ENCODE data around the gene NEUROG2. TPM values are rescaled to one million over a fixed set of nuclear protein-coding genes. Genes with fewer than 3 reads are reported as not detected.

Gene NEUROG2
- total RNA-seq, 1 donor: not detected

- TF ChIP-seq CTCF (IDR thresholded peaks at IDR 0.05; ENCODE audit: extremely low read depth, low read depth, low read length): no peak
- no peak overlapping the region for H3K4me3 ChIP-seq (ENCODE audit: insufficient read depth, low read length)
- H3K4me1 ChIP-seq (ENCODE audit: insufficient read depth, low read length): peaks cover 12% of the 10 kb centered on the region
- no peak overlapping the region for H3K27ac ChIP-seq (ENCODE audit: low read depth, low read length)
- H4K20me1 ChIP-seq (ENCODE audit: insufficient read depth, low read length): no peaks in the 10 kb centered on the region
- H3K4me2 ChIP-seq (ENCODE audit: insufficient read depth, low read length): no peak overlapping the region
- peaks cover 97% of the 10 kb centered on the region for H3K27me3 ChIP-seq (ENCODE audit: insufficient read depth, low read length)
- peak; percentile 78 for DNase-seq (ENCODE audit: insufficient read length, low spot score, missing footprints)
- H2AFZ ChIP-seq (ENCODE audit: low read length): no peak overlapping the region
- no peaks in the 10 kb centered on the region for H3K9me3 ChIP-seq (ENCODE audit: low read depth, low read length)
- H3K79me2 ChIP-seq (ENCODE audit: insufficient read depth, low read length): no peaks in the 10 kb centered on the region
- no peaks in the 10 kb centered on the region for H3K36me3 ChIP-seq (ENCODE audit: insufficient read depth, low read length)
These were observed 2.7 kb upstream of the NEUROG2 start for GRCh38 chr4:112518675-112519074.

GRCh38 chr4:112517911-112518310 is 1.9 kb upstream of the NEUROG2 start:
- no peak for DNase-seq (ENCODE audit: insufficient read length, low spot score, missing footprints)
- H3K4me2 ChIP-seq (ENCODE audit: insufficient read depth, low read length): no peak overlapping the region
- no peaks in the 10 kb centered on the region for H4K20me1 ChIP-seq (ENCODE audit: insufficient read depth, low read length)
- peaks cover 97% of the 10 kb centered on the region for H3K27me3 ChIP-seq (ENCODE audit: insufficient read depth, low read length)
- H3K4me1 ChIP-seq (ENCODE audit: insufficient read depth, low read length): peaks cover 12% of the 10 kb centered on the region
- no peak overlapping the region for H2AFZ ChIP-seq (ENCODE audit: low read length)
- H3K4me3 ChIP-seq (ENCODE audit: insufficient read depth, low read length): no peak overlapping the region
- no peak for TF ChIP-seq CTCF (IDR thresholded peaks at IDR 0.05; ENCODE audit: extremely low read depth, low read depth, low read length)
- no peaks in the 10 kb centered on the region for H3K79me2 ChIP-seq (ENCODE audit: insufficient read depth, low read length)
- no peak overlapping the region for H3K27ac ChIP-seq (ENCODE audit: low read depth, low read length)
- H3K36me3 ChIP-seq (ENCODE audit: insufficient read depth, low read length): no peaks in the 10 kb centered on the region
- H3K9me3 ChIP-seq (ENCODE audit: low read depth, low read length): no peaks in the 10 kb centered on the region

- no peak overlapping the region for H3K27ac ChIP-seq (ENCODE audit: low read depth, low read length)
- H3K4me2 ChIP-seq (ENCODE audit: insufficient read depth, low read length): no peak overlapping the region
- peaks cover 12% of the 10 kb centered on the region for H3K4me1 ChIP-seq (ENCODE audit: insufficient read depth, low read length)
- H3K36me3 ChIP-seq (ENCODE audit: insufficient read depth, low read length): no peaks in the 10 kb centered on the region
- no peaks in the 10 kb centered on the region for H3K9me3 ChIP-seq (ENCODE audit: low read depth, low read length)
- no peaks in the 10 kb centered on the region for H3K79me2 ChIP-seq (ENCODE audit: insufficient read depth, low read length)
- H2AFZ ChIP-seq (ENCODE audit: low read length): no peak overlapping the region
- no peak for DNase-seq (ENCODE audit: insufficient read length, low spot score, missing footprints)
- peaks cover 97% of the 10 kb centered on the region for H3K27me3 ChIP-seq (ENCODE audit: insufficient read depth, low read length)
- no peak for TF ChIP-seq CTCF (IDR thresholded peaks at IDR 0.05; ENCODE audit: extremely low read depth, low read depth, low read length)
- no peaks in the 10 kb centered on the region for H4K20me1 ChIP-seq (ENCODE audit: insufficient read depth, low read length)
- no peak overlapping the region for H3K4me3 ChIP-seq (ENCODE audit: insufficient read depth, low read length)
These were observed 1.2 kb upstream of the NEUROG2 start for GRCh38 chr4:112517067-112517634.

- Histone ChIP-seq H2AFZ (ENCODE audit: low read length) (no peak overlapping the region), H3K79me2 (ENCODE audit: insufficient read depth, low read length) (no peaks in the 10 kb centered on the region), H3K4me2 (ENCODE audit: insufficient read depth, low read length) (peak overlapping the region; percentile 42)
These were observed 589 bp upstream of the NEUROG2 start for GRCh38 chr4:112516471-112517066.

More at GRCh38 chr4:112516471-112517066, 589 bp upstream of the NEUROG2 start:
- H3K9me3 ChIP-seq (ENCODE audit: low read depth, low read length): no peaks in the 10 kb centered on the region
- peak; percentile 86 for DNase-seq (ENCODE audit: insufficient read length, low spot score, missing footprints)
- H3K36me3 ChIP-seq (ENCODE audit: insufficient read depth, low read length): no peaks in the 10 kb centered on the region
- peaks cover 97% of the 10 kb centered on the region for H3K27me3 ChIP-seq (ENCODE audit: insufficient read depth, low read length)
- H3K27ac ChIP-seq (ENCODE audit: low read depth, low read length): no peak overlapping the region
- no peaks in the 10 kb centered on the region for H4K20me1 ChIP-seq (ENCODE audit: insufficient read depth, low read length)
- peak overlapping the region; percentile 23 for H3K4me3 ChIP-seq (ENCODE audit: insufficient read depth, low read length)
- no peak for TF ChIP-seq CTCF (IDR thresholded peaks at IDR 0.05; ENCODE audit: extremely low read depth, low read depth, low read length)
- H3K4me1 ChIP-seq (ENCODE audit: insufficient read depth, low read length): peaks cover 12% of the 10 kb centered on the region
